WI38 (cell line): Measurements from ENCODE around the gene AMBRA1.
"Not testable (repeated sequence)": the region's sequence is repeated elsewhere in the genome, so short reads cannot be mapped to it uniquely, and the experiment has no call there.

ENCODE experiments used
- H3K4me3 ChIP-seq: 2 replicates; pipeline ENCODE4 v1.5.1; 2011; ENCODE audit warnings: low read depth, mild to moderate bottlenecking, control low read depth, low read length
- TF ChIP-seq, protein P1 (sequence below): IDR thresholded peaks from 2 replicates; pipeline ENCODE4 v1.5.1; 2012; ENCODE audit warnings: low read depth, mild to moderate bottlenecking, control low read depth, low read length

AMBRA1 gene

GRCh38 chr11:46588915-46589314, 4.9 kb downstream of the AMBRA1 start:
- H3K4me3 ChIP-seq: no peak overlapping the region
- TF ChIP-seq, protein P1, sequence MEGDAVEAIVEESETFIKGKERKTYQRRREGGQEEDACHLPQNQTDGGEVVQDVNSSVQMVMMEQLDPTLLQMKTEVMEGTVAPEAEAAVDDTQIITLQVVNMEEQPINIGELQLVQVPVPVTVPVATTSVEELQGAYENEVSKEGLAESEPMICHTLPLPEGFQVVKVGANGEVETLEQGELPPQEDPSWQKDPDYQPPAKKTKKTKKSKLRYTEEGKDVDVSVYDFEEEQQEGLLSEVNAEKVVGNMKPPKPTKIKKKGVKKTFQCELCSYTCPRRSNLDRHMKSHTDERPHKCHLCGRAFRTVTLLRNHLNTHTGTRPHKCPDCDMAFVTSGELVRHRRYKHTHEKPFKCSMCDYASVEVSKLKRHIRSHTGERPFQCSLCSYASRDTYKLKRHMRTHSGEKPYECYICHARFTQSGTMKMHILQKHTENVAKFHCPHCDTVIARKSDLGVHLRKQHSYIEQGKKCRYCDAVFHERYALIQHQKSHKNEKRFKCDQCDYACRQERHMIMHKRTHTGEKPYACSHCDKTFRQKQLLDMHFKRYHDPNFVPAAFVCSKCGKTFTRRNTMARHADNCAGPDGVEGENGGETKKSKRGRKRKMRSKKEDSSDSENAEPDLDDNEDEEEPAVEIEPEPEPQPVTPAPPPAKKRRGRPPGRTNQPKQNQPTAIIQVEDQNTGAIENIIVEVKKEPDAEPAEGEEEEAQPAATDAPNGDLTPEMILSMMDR: no peak

- TF ChIP-seq, protein P1: no peak
- no peak overlapping the region for H3K4me3 ChIP-seq
Observed at GRCh38 chr11:46588131-46588530, 5.7 kb downstream of the AMBRA1 start.

- not testable (repeated sequence) for H3K4me3 ChIP-seq
Observed at GRCh38 chr11:46583513-46583912, 10.3 kb downstream of the AMBRA1 start.

DNA sequence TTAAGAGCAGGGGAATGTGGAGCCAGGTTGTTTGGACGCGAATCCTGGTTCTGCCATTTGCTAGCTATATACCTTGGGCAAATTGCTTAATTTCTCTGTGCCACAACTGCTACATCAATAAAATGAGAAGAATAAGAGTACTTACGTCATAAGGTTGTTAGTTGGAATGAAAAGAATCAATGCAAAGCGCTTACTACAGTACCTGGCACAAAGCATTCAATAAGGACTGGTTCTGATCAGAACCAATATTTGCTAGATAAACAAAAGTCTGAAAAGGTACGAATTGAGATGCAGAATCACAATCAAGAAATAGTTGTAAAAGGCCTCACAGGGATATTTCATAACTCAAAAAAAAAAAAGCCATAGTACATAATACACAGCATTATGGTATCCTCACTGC, 11.2 kb downstream of the AMBRA1 start:
- no peak overlapping the region for H3K4me3 ChIP-seq
- TF ChIP-seq, protein P1: no peak

DNA sequence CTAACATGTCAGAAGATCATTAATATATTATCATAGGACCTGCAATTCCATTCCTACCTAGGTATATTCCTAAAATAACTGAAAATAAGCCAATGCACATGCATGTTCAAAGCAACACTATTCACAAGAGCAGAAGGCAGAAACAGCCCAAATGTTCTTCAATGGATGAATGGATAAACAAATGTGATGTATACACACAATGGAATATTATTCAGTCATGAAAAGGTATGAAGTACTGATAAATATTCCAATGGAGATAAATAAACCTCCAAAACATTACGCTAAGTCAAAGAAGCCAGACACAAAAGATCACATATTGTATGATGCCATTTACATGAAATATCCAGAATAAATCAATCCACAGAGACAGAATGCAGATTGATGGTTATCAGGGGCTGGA, 16.8 kb downstream of the AMBRA1 start:
- H3K4me3 ChIP-seq: no peak overlapping the region
- TF ChIP-seq, protein P1: no peak

DNA sequence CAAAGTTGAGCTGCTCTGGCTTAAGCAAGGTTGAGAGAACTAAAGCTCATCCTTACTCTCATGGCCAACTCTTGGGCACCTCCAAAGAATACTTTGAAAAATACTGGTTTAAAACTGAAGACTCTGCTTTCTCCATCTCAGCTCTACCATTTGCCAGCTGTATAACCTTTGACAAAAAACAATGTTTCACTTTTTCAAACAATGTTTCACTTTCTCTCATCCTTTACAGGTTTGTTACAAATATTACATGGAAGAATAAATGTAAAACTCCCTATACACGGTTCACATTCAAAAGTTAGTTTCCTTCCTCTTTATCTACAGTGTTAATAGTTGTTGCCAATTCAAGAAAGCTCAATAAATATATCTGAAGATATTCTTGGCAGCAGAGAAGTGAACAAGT, 19.2 kb downstream of the AMBRA1 start:
- no peak overlapping the region for H3K4me3 ChIP-seq
- TF ChIP-seq, protein P1: no peak

DNA sequence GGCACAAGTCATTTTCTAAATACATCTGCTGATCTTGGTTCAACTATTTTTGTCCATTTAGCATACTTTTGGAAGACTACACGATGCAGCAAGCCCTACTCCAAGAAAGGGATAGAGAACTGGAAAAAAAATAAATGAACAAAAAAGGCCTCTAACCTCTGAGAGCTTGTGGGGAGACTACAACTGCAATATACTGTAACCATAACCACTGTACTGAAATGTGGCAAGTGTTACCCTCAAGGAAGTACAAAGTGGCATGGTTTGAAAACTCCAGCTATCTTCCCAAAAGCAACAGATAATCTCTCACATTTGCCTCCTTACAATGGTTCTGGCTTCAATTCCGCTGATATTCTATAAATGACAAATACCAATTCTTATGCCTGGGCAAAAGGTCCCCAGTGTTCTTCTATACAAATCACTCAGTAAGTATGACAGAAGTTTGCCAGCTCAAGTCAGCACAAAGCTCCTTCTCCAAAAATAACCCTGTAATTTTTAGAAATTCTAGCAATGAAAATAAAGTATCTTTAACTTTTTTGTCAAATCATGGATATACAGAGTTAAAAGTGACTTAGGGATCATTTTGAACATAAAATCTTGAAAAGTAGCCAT, 22.9 kb downstream of the AMBRA1 start:
- TF ChIP-seq, protein P1: no peak
- H3K4me3 ChIP-seq: no peak overlapping the region

GRCh38 chr11:46565232-46565840, 28.5 kb downstream of the AMBRA1 start:
- TF ChIP-seq, protein P1: no peak
- H3K4me3 ChIP-seq: no peak overlapping the region
